LNCAP (cell line): Measurements from ENCODE around the gene ARHGAP23.

Experiments
- TF ChIP-seq, protein P1 (sequence below): fragments of 450-650 bp; IDR thresholded peaks from 2 replicates; pipeline ENCODE4 v1.5.1; 2017; ENCODE audit warnings: mild to moderate bottlenecking

The ARHGAP23 gene

DNA sequence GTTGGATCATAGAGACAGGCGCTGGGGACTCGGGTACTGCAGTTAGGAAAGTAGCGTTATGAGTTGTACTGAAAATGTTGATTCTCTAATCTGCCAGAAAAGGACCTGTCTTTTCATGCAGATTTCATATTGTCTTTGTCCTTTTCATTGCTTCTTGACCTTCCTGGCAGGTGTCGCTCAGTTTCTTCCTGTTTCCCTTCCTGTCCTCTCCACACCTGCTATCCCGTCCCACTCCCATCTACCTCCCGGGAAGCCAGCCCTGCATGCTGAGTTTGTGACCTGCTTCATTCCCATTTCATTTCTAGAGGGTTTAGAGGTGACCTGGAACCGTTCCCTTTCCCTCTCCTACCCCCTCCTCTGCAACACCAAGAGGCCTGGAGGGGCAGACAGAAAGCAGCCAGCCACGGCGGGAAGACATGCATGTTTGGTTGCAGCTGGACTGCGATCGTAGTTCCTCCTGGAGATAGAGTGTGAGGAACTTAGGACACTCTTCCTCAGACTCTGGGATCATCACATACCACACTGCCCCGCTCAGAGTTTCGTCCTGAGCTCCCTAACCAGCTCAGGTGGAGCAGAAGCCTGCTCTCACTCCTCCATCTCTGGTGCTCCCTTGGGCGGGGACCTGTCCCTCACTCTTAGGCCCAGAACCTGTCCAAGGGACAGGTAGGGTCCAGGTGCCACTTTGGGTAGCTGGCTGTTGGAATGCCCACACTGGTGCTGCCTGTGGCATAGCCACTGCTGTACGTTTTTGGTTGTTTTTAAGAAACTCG, 23.9 kb upstream of the ARHGAP23 start:
- TF ChIP-seq, protein P1, sequence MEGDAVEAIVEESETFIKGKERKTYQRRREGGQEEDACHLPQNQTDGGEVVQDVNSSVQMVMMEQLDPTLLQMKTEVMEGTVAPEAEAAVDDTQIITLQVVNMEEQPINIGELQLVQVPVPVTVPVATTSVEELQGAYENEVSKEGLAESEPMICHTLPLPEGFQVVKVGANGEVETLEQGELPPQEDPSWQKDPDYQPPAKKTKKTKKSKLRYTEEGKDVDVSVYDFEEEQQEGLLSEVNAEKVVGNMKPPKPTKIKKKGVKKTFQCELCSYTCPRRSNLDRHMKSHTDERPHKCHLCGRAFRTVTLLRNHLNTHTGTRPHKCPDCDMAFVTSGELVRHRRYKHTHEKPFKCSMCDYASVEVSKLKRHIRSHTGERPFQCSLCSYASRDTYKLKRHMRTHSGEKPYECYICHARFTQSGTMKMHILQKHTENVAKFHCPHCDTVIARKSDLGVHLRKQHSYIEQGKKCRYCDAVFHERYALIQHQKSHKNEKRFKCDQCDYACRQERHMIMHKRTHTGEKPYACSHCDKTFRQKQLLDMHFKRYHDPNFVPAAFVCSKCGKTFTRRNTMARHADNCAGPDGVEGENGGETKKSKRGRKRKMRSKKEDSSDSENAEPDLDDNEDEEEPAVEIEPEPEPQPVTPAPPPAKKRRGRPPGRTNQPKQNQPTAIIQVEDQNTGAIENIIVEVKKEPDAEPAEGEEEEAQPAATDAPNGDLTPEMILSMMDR: no peak

DNA sequence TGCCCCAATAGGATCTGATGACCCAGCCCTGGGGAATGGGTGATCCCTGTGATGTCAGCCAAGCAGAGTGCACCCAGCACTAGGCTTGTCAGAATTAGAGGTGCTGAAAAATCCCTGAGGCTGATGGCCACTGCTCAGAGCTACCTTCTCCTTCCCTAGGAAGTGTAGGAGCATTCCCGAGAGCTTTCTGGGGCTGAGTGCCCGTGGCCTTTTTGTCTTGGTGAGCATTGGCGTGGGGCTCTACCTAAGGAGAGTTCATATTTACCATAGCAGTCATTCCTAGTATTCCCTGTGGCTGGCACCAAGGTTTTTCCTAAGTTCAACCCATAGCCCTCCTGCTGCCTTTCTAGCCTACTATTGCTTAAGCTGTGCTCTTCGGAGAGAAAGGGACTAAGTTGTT, 22.6 kb upstream of the ARHGAP23 start:
- TF ChIP-seq, protein P1: no peak

DNA sequence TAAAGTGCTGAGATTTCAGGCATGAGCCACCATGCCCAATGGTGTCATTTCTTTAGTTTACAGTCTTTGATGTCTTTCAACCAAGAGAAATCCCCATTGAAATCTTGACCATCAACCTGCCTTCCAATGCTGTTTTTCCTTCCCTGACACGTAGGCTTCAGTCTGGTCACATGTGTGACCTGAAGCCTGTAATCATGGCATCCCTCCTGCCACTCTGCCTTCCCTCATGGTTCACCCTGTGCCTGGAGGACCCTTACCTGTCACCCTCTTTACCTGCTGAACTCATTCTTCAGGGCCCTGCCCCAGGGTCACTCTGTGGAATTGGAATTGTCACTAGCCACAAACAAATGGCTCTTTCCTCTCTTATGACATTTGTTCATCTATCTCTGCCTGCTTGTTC, 18.1 kb upstream of the ARHGAP23 start:
- TF ChIP-seq, protein P1: no peak

DNA sequence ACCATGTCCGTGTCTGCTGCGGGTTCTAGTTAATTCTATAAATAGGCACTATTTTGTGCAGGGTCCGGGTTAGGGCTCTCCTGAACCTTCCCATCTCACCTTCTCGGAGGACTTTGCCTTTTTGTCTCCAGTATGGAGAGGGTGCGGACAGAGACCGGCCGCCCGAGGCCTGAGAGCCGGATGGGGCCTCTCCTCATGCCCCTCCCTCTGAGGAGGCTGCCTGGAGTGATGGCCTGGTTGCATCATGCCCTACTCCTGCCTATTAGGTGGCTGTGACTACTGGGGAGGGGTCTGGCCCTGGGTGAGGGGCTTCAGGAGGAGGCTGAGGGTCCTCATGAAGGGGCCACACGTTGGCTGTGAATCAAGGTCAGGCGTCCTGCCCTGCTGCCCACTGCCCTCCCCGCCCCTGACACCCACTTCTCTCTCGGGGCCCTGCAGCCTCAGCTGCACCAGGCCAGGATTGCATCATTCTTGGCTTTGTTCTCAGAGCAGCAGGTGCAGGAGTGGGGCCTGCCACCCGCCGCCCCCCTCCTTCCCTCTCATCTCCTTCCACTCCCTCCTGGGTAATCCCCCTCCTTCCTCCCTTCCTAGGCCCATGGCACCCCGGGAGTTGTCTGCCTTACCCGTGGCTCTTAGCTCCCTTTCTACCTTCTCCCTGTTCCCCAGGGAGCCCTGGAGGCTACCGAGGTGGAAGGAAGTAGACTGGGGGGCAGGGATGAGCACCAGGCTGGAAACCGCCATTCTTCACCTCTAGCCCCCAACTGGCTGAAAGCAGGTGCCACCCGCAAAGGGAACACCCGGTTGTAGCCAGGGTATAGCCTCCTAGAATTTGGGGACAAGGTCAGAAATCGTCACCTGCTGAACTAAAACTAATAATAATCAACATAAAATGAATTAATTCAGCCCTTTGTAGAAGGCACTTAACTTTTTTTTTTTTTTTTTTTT, 12.7 kb upstream of the ARHGAP23 start:
- TF ChIP-seq, protein P1: no peak

DNA sequence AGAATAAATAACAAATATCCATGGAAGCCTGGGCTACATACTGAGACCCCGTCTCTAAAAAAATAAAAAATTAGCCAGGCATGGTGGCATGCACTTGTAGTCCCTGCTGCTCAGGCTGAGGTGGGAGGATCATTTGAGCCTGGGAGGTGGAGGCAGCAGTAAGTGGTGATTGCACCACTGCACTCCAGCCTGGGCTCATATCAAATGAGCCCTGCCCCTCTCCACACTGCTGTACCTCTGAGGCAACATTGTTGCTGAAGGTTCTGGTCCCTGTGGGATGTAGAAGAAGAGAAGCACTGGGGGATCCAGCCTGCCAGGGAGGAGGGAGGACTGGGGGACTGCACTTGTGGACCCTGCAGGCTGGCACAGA, 11.4 kb upstream of the ARHGAP23 start:
- TF ChIP-seq, protein P1: no peak

DNA sequence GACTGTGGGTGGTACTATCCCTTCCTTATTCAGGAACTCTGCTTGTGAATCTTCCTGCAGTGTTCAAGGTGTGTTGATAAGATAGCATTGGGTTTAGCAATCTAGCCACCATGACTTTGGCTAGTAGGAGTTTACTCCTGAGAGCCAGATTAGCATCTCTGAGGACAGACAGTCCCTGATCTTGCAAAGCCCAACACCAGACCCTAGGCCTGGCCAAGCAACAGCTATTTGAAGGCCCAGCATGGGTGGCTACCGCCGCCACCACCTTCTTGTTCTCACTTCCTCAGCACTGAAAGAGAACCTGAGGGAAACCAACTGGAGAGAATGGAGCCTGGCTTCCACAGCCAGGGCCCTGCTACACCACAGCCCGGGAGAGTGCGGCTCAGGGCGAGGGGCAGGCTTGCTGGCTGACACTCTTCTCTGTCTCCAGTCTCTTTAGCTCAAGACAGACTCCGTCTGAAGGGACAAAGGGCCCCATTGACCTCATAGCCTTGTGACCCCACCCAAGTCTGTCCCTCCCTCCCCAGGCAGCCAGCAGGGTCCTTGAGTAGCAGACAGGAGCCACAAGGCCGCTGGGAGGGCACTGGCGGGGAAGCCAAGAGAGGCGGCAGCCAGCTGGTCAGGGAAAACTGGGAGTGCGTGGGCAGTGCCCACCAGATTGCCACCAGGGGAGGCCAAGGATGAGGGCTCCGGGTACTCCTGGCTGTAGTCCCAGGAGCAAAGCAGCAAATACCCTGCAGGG, 10.9 kb upstream of the ARHGAP23 start:
- TF ChIP-seq, protein P1: no peak

DNA sequence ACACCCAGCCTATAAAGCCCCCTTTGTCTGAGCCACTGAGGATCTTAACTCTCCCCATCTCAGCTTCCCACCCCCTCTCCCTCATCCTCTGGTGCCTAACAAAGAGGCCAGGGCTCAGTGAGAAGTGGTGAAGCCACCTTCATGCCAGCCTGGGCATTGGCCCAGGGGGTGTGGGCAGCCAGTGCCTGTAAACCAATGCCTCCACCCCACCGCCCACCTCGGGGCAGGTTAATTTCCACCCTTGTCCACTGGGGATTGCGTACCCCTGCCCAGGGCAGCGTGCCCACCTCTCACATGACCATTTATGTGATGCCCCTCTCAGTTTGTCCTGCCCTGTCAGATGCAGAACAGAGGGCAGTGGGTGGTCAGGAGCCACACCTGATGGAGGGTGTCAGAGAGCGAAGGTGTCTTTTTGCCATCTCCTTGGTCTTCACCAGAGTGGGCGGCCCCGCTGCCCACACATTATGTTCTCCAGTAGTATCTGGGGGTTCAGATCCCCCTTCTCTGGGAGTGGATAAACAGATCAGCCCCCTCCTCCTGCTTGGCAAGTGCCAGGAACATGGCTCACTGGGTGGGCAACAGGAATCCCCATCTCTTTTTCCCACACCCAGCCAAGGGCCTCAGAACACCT, 10.1 kb upstream of the ARHGAP23 start:
- TF ChIP-seq, protein P1: no peak
